T-helper 17 cell (primary cell): ENCODE results near the gene PCCA. TPM values are rescaled to one million over a fixed set of nuclear protein-coding genes. Genes with fewer than 3 reads are reported as not detected.
"Not testable (repeated sequence)": the region's sequence is repeated elsewhere in the genome, so short reads cannot be mapped to it uniquely, and the experiment has no call there.

Experiments
- ATAC-seq: fragments of 150-1000 bp; cut with Tn5 transposase; 2 replicates; pipeline ENCODE4 v1.10.0; 2021; ENCODE audit warnings: mild to moderate bottlenecking, moderate library complexity
- DNase-seq, 3 donors: peaks; one replicate each; pipeline versions ENCODE4 v3.0.0 to v3.0.0-alpha.2; 2020 to 2021
- H3K9me3 ChIP-seq: one replicate; pipeline ENCODE4 v1.7.0; 2013; ENCODE audit warnings: low read length, mild to moderate bottlenecking; ENCODE audit not compliant: control insufficient read depth, poor library complexity, severe bottlenecking
- H3K27ac Mint-ChIP-seq: one replicate; pipeline ENCODE4 v1.8.0; 2022; ENCODE audit warnings: mild to moderate bottlenecking, moderate library complexity, mixed read lengths
- H3K27me3 Mint-ChIP-seq: one replicate; pipeline ENCODE4 v1.8.0; 2022; ENCODE audit warnings: mixed read lengths
- H3K36me3 Mint-ChIP-seq: one replicate; pipeline ENCODE4 v1.8.0; 2022; ENCODE audit warnings: low read depth, mixed read lengths
- H3K4me1 Mint-ChIP-seq: one replicate; pipeline ENCODE4 v1.8.0; 2022; ENCODE audit warnings: mild to moderate bottlenecking, mixed read lengths
- H3K4me3 Mint-ChIP-seq: one replicate; pipeline ENCODE4 v1.8.0; 2022; ENCODE audit warnings: mild to moderate bottlenecking, moderate library complexity, mixed read lengths
- total RNA-seq, 4 donors: library from RNA in 2 of 4; stranded (reverse) in 2 of 4; gene quantifications; one replicate each; pipeline ENCODE4 v1.2.3 and lab custom pipeline; 2022 to 2026

PCCA gene
- total RNA-seq, 2 donors from 2014 or later, result 9.9 to 10.7 TPM

GRCh38 chr13:100131863-100132574 lies 43.1 kb downstream of the PCCA start:
- H3K4me3 Mint-ChIP-seq, result no peak overlapping the region
- no peak for DNase-seq
- peaks cover 6% of the 10 kb centered on the region for H3K36me3 Mint-ChIP-seq
- no peak overlapping the region for H3K27ac Mint-ChIP-seq
- no peaks in the 10 kb centered on the region for H3K27me3 Mint-ChIP-seq
- no peak for ATAC-seq
- peaks cover 4% of the 10 kb centered on the region for H3K4me1 Mint-ChIP-seq
- no peaks in the 10 kb centered on the region for H3K9me3 ChIP-seq

DNA sequence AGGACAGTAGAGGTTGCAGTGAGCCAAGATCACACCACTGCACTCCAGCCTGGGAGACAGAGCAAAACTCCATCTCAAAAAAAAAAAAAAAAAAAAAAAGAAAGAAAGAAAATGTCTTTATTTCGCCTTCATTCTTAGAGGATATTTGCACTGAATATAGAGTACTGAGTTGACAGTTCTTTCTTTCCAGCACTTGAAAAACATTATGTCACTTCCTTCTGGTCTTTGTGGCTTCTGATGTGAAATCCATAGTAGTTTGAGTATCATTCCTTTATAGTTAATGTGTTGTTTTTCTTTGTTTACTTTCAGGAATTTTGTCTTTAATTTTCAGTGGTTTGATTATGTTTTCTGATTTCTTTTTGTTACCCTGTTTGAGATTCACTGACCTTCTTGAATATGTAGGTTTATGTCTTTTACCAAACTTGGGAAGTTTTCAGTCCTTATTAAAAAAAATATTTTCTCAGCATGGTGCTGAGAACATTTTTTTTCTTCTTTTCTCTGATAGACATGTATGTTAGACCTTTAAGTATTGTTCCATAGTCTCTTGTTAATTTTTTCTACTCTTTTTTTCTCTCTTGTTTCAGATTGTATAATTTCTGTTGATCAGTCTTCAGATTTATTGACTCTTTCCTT lies 50.1 kb downstream of the PCCA start:
- ATAC-seq (no peak), DNase-seq (no peak)
- no peak overlapping the region for H3K4me3 Mint-ChIP-seq
- peaks cover 4% of the 10 kb centered on the region for H3K36me3 Mint-ChIP-seq
- no peaks in the 10 kb centered on the region for H3K9me3 ChIP-seq
- H3K4me1 Mint-ChIP-seq, result no peaks in the 10 kb centered on the region
- H3K27me3 Mint-ChIP-seq, result no peaks in the 10 kb centered on the region
- no peak overlapping the region for H3K27ac Mint-ChIP-seq

- Mint-ChIP-seq H3K36me3 (peaks cover 2% of the 10 kb centered on the region), H3K4me1 (no peaks in the 10 kb centered on the region), H3K4me3 (no peak overlapping the region), H3K27me3 (no peaks in the 10 kb centered on the region), H3K27ac (no peak overlapping the region)
- no peaks in the 10 kb centered on the region for H3K9me3 ChIP-seq
- DNase-seq, result no peak
- ATAC-seq, result no peak
These were observed 50.9 kb downstream of the PCCA start for GRCh38 chr13:100139817-100140216.

- ATAC-seq, result no peak
- H3K27ac Mint-ChIP-seq, result no peak overlapping the region
- H3K27me3 Mint-ChIP-seq, result no peaks in the 10 kb centered on the region
- no peak for DNase-seq
- H3K4me3 Mint-ChIP-seq, result no peak overlapping the region
- H3K36me3 Mint-ChIP-seq, result peaks cover 2% of the 10 kb centered on the region
- H3K9me3 ChIP-seq, result no peaks in the 10 kb centered on the region
- H3K4me1 Mint-ChIP-seq, result no peaks in the 10 kb centered on the region
These were observed 51.5 kb downstream of the PCCA start for GRCh38 chr13:100140441-100140840.

GRCh38 chr13:100141461-100141961 lies 52.6 kb downstream of the PCCA start:
- not testable (repeated sequence) for H3K4me3 Mint-ChIP-seq, H3K9me3 ChIP-seq, H3K4me1 Mint-ChIP-seq, H3K36me3 Mint-ChIP-seq, H3K27me3 Mint-ChIP-seq, DNase-seq, H3K27ac Mint-ChIP-seq, ATAC-seq

DNA sequence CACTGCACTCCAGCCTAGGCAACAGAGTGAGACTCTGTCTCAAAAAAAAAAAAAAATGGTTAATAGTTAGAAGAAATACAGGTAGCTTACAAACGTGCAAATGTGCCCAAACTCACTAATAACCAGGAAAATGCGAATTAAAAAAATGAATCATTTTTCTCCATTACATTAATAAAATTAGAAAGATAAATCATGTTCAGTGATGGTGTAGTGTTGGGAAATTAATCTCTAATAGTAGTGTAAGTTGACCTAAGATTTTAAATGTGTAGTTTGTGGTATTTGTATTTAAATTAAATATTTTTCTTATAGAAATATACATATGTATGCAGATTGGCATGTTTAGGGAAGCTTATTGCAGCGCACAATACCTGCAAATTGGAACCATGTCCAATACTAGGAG lies 57.6 kb downstream of the PCCA start:
- no peaks in the 10 kb centered on the region for H3K9me3 ChIP-seq
- DNase-seq (no peak), ATAC-seq (no peak)
- no peaks in the 10 kb centered on the region for H3K36me3 Mint-ChIP-seq
- H3K27ac Mint-ChIP-seq, result no peak overlapping the region
- H3K4me3 Mint-ChIP-seq, result no peak overlapping the region
- no peaks in the 10 kb centered on the region for H3K4me1 Mint-ChIP-seq
- no peaks in the 10 kb centered on the region for H3K27me3 Mint-ChIP-seq

DNA sequence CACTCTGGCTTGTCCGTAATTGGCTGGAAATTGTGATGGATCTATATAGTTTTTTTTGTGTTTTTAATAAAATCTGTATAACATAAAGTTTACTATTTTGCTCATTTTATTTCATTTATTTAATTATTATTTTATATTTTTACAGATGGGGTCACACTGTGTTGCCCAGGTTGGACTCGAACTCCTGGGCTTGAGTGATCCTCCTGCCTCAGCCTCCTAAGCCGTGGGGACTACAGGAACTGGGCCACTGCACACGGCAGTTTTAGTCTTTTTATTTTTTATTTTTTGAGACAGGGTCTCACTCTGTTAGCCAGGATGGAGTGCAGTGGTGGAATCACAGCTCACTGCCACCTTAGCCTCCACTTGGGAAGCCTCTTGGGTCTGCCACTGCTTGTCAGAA lies 58.9 kb downstream of the PCCA start:
- Mint-ChIP-seq H3K27ac (no peak overlapping the region), H3K36me3 (no peaks in the 10 kb centered on the region), H3K4me1 (no peaks in the 10 kb centered on the region), H3K27me3 (no peaks in the 10 kb centered on the region), H3K4me3 (no peak overlapping the region)
- no peaks in the 10 kb centered on the region for H3K9me3 ChIP-seq
- no peak for DNase-seq
- no peak for ATAC-seq

GRCh38 chr13:100148422-100148821 lies 59.5 kb downstream of the PCCA start:
- DNase-seq (no peak), ATAC-seq (no peak)
- Mint-ChIP-seq H3K4me3 (no peak overlapping the region), H3K27me3 (no peaks in the 10 kb centered on the region), H3K36me3 (no peaks in the 10 kb centered on the region), H3K27ac (no peak overlapping the region), H3K4me1 (no peaks in the 10 kb centered on the region)
- H3K9me3 ChIP-seq, result no peaks in the 10 kb centered on the region

- Mint-ChIP-seq H3K4me1 (no peaks in the 10 kb centered on the region), H3K27ac (no peak overlapping the region), H3K36me3 (no peaks in the 10 kb centered on the region), H3K4me3 (no peak overlapping the region), H3K27me3 (no peaks in the 10 kb centered on the region)
- ATAC-seq, result no peak
- DNase-seq, result no peak
- no peaks in the 10 kb centered on the region for H3K9me3 ChIP-seq
These were observed 60.5 kb downstream of the PCCA start for GRCh38 chr13:100149389-100149788.

GRCh38 chr13:100150711-100151110 lies 61.8 kb downstream of the PCCA start:
- not testable (repeated sequence) for H3K27me3 Mint-ChIP-seq, H3K27ac Mint-ChIP-seq, H3K4me3 Mint-ChIP-seq, H3K9me3 ChIP-seq, DNase-seq, ATAC-seq, H3K4me1 Mint-ChIP-seq, H3K36me3 Mint-ChIP-seq

GRCh38 chr13:100154842-100155416 lies 66.0 kb downstream of the PCCA start:
- Mint-ChIP-seq H3K27me3 (no peaks in the 10 kb centered on the region), H3K4me1 (peaks cover 3% of the 10 kb centered on the region), H3K27ac (no peak overlapping the region), H3K36me3 (peaks cover 9% of the 10 kb centered on the region), H3K4me3 (no peak overlapping the region)
- ATAC-seq (no peak), DNase-seq (no peak)
- no peaks in the 10 kb centered on the region for H3K9me3 ChIP-seq

DNA sequence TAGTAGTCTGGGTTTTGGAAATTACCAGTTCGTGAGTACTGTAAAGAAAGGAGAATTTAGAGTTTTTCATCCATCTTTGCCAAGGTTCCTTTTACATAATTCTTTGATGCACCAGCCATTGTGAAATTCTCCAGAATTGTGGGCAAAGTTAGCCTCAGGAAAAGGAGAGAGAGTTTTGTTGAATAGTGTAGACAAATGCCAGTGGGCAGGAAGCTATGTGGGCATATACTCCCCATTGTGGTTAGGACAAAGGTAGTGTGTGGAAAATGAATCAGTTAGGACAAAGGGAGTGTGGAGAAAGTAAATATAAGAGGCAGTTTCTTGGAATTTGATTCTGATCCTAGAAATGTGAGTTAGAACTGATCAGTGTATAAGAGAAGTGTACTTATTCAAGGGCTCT lies 67.9 kb downstream of the PCCA start:
- H3K27me3 Mint-ChIP-seq, result no peaks in the 10 kb centered on the region
- ATAC-seq (no peak), DNase-seq (no peak)
- peaks cover 3% of the 10 kb centered on the region for H3K4me1 Mint-ChIP-seq
- no peaks in the 10 kb centered on the region for H3K9me3 ChIP-seq
- peaks cover 9% of the 10 kb centered on the region for H3K36me3 Mint-ChIP-seq
- no peak overlapping the region for H3K4me3 Mint-ChIP-seq
- no peak overlapping the region for H3K27ac Mint-ChIP-seq

- Mint-ChIP-seq H3K27me3 (no peaks in the 10 kb centered on the region), H3K27ac (no peak overlapping the region), H3K36me3 (peaks cover 9% of the 10 kb centered on the region), H3K4me3 (no peak overlapping the region), H3K4me1 (peaks cover 5% of the 10 kb centered on the region)
- ATAC-seq (no peak), DNase-seq (no peak)
- no peaks in the 10 kb centered on the region for H3K9me3 ChIP-seq
These were observed 69.7 kb downstream of the PCCA start for GRCh38 chr13:100158569-100158968.

DNA sequence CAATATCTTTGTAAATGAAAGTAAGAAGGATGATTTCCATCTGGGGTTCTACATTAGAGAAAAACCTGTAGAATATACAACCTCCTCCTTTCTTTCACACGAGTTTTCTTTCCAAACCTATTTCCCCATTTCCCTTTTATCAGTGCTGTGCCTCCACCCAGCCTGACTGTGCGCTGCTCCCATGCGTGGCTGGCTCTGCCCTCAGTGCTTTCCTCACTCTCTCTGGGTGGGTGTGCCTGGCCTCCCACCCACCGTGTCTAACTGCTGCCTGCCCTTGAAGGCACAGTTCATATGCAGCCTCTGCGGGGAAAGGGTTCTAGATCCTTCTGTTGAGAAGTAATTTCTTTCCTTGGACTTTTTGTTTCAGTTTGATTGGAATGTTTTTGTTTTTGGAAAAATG lies 70.7 kb downstream of the PCCA start:
- no peak for ATAC-seq
- H3K4me1 Mint-ChIP-seq, result peaks cover 5% of the 10 kb centered on the region
- no peak overlapping the region for H3K4me3 Mint-ChIP-seq
- H3K27ac Mint-ChIP-seq, result no peak overlapping the region
- H3K36me3 Mint-ChIP-seq, result peaks cover 9% of the 10 kb centered on the region
- H3K27me3 Mint-ChIP-seq, result no peaks in the 10 kb centered on the region
- DNase-seq, result no peak
- H3K9me3 ChIP-seq, result no peaks in the 10 kb centered on the region
